Stimulated activated naive CD8-positive, alpha-beta T cell treated with anti-CD3 and anti-CD28 coated beads, Interleukin-15, amount 100 ng/mL, for 72 hours (primary cell): ENCODE data around the gene SDF2.
"Not testable (repeated sequence)": the region's sequence is repeated elsewhere in the genome, so short reads cannot be mapped to it uniquely, and the experiment has no call there.

ENCODE experiments used
- ATAC-seq: fragments of 150-1000 bp; cut with Tn5 transposase; 2 replicates; pipeline ENCODE4 v1.10.0; 2021; ENCODE audit warnings: mild to moderate bottlenecking, moderate library complexity
- DNase-seq, 2 donors: peaks; one replicate each; pipeline ENCODE4 v3.0.0; 2021 to 2022
- H3K27ac Mint-ChIP-seq, 2 donors: one replicate each; pipeline ENCODE4 v1.8.0; 2022; ENCODE audit warnings: mild to moderate bottlenecking in 2 of 2, mixed read lengths in 2 of 2, moderate library complexity in 2 of 2
- H3K27me3 Mint-ChIP-seq: one replicate; pipeline ENCODE4 v1.8.0; 2022; ENCODE audit warnings: mixed read lengths
- H3K4me1 Mint-ChIP-seq: one replicate; pipeline ENCODE4 v1.8.0; 2022; ENCODE audit warnings: mild to moderate bottlenecking, mixed read lengths
- H3K4me3 Mint-ChIP-seq, 2 donors: one replicate each; pipeline ENCODE4 v1.8.0; 2022; ENCODE audit warnings: mild to moderate bottlenecking in 2 of 2, mixed read lengths in 2 of 2, moderate library complexity in 1 of 2
- H3K9me3 Mint-ChIP-seq, 2 donors: one replicate each; pipeline ENCODE4 v1.8.0; 2022; ENCODE audit warnings: mixed read lengths in 2 of 2

SDF2 gene

GRCh38 chr17:28620010-28620409 lies 41.7 kb downstream of the SDF2 start:
- Mint-ChIP-seq H3K4me3 (no peak overlapping the region), H3K4me1 (no peaks in the 10 kb centered on the region), H3K27me3 (no peaks in the 10 kb centered on the region), H3K27ac (peak overlapping the region in 1 of 2 donors; percentile 8), H3K9me3 (no peaks in the 10 kb centered on the region)
- no peak for DNase-seq
- no peak for ATAC-seq

- Mint-ChIP-seq H3K27ac (no peak overlapping the region), H3K27me3 (no peaks in the 10 kb centered on the region), H3K4me1 (no peaks in the 10 kb centered on the region), H3K4me3 (no peak overlapping the region), H3K9me3 (no peaks in the 10 kb centered on the region)
- DNase-seq (no peak), ATAC-seq (no peak)
Observed at GRCh38 chr17:28618464-28618863, 43.2 kb downstream of the SDF2 start.

GRCh38 chr17:28616281-28616680 lies 45.4 kb downstream of the SDF2 start:
- no peaks in the 10 kb centered on the region for H3K9me3 Mint-ChIP-seq
- H3K27ac Mint-ChIP-seq: no peak overlapping the region

GRCh38 chr17:28615260-28615940 lies 46.3 kb downstream of the SDF2 start:
- Mint-ChIP-seq H3K4me3 (no peak overlapping the region), H3K4me1 (no peaks in the 10 kb centered on the region), H3K27ac (no peak overlapping the region), H3K27me3 (no peaks in the 10 kb centered on the region), H3K9me3 (no peaks in the 10 kb centered on the region)
- DNase-seq (no peak), ATAC-seq (no peak)

More at GRCh38 chr17:28616281-28616680, 45.4 kb downstream of the SDF2 start:
- no peak overlapping the region for H3K4me3 Mint-ChIP-seq
- no peaks in the 10 kb centered on the region for H3K4me1 Mint-ChIP-seq
- H3K27me3 Mint-ChIP-seq: no peaks in the 10 kb centered on the region
- no peak for DNase-seq
- ATAC-seq: no peak

GRCh38 chr17:28613931-28614381 lies 47.8 kb downstream of the SDF2 start, which contains the start of gene RSKR:
TSS of gene RSKR (minus strand) at chr17:28614185. CDS start at chr17:28614161, 24 bp downstream.
- no peak within 1 kb of the TSS for H3K4me3 Mint-ChIP-seq
- no peak for ATAC-seq
- no peaks in the 10 kb centered on the region for H3K27me3 Mint-ChIP-seq

GRCh38 chr17:28612936-28613872 lies 48.5 kb downstream of the SDF2 start:
- H3K4me3 Mint-ChIP-seq: no peak overlapping the region
- DNase-seq: peak; percentile 15 to 26
- no peaks in the 10 kb centered on the region for H3K9me3 Mint-ChIP-seq
- peak; percentile 74 for ATAC-seq
- H3K27me3 Mint-ChIP-seq: no peaks in the 10 kb centered on the region
- H3K4me1 Mint-ChIP-seq: no peaks in the 10 kb centered on the region
- peak overlapping the region in 1 of 2 donors; percentile 63 for H3K27ac Mint-ChIP-seq

More at GRCh38 chr17:28613931-28614381, 47.8 kb downstream of the SDF2 start, which contains the start of gene RSKR:
- H3K4me1 Mint-ChIP-seq: no peaks in the 10 kb centered on the region
- no peaks in the 10 kb centered on the region for H3K9me3 Mint-ChIP-seq
- H3K27ac Mint-ChIP-seq: peak within 1 kb of the TSS in 1 of 2 donors; percentile 71
- no peak for DNase-seq

- no peak for DNase-seq
Observed at GRCh38 chr17:28612531-28612930, 49.2 kb downstream of the SDF2 start.

GRCh38 chr17:28610376-28610775 lies 51.3 kb downstream of the SDF2 start:
- Mint-ChIP-seq H3K4me3 (no peak overlapping the region), H3K9me3 (no peaks in the 10 kb centered on the region), H3K27ac (no peak overlapping the region), H3K27me3 (no peaks in the 10 kb centered on the region), H3K4me1 (no peaks in the 10 kb centered on the region)
- ATAC-seq (no peak), DNase-seq (no peak)

More at GRCh38 chr17:28612531-28612930, 49.2 kb downstream of the SDF2 start:
- H3K27me3 Mint-ChIP-seq: no peaks in the 10 kb centered on the region
- H3K4me3 Mint-ChIP-seq: no peak overlapping the region
- H3K27ac Mint-ChIP-seq: peak overlapping the region in 1 of 2 donors; percentile 27
- ATAC-seq: no peak
- no peaks in the 10 kb centered on the region for H3K9me3 Mint-ChIP-seq
- no peaks in the 10 kb centered on the region for H3K4me1 Mint-ChIP-seq

GRCh38 chr17:28604031-28604430 lies 57.7 kb downstream of the SDF2 start:
- H3K9me3 Mint-ChIP-seq, DNase-seq: not testable (repeated sequence)

GRCh38 chr17:28599311-28600184 lies 62.2 kb downstream of the SDF2 start:
- H3K27ac Mint-ChIP-seq: peak overlapping the region; percentile 98
- DNase-seq: peak; percentile 73 to 77
- H3K27me3 Mint-ChIP-seq: no peaks in the 10 kb centered on the region
- H3K9me3 Mint-ChIP-seq: no peaks in the 10 kb centered on the region
- peaks cover 24% of the 10 kb centered on the region for H3K4me1 Mint-ChIP-seq
- peak overlapping the region; percentile 95 to 99 for H3K4me3 Mint-ChIP-seq
- peak; percentile 85 for ATAC-seq

More at GRCh38 chr17:28604031-28604430, 57.7 kb downstream of the SDF2 start:
- H3K4me3 Mint-ChIP-seq, H3K27ac Mint-ChIP-seq, ATAC-seq, H3K27me3 Mint-ChIP-seq: not testable (repeated sequence)
- peaks cover 11% of the 10 kb centered on the region for H3K4me1 Mint-ChIP-seq

GRCh38 chr17:28598799-28599310 lies 62.9 kb downstream of the SDF2 start, which contains the start of gene SPAG5:
TSS of gene SPAG5 (minus strand) at chr17:28599025. CDS start at chr17:28598946, 79 bp downstream.
- DNase-seq: peak; percentile 97 to 98
- H3K27ac Mint-ChIP-seq: peak within 1 kb of the TSS; percentile 98
- H3K4me3 Mint-ChIP-seq: peak within 1 kb of the TSS; percentile 95 to 99
- no peaks in the 10 kb centered on the region for H3K27me3 Mint-ChIP-seq
- peak; percentile 95 for ATAC-seq
- peaks cover 24% of the 10 kb centered on the region for H3K4me1 Mint-ChIP-seq
- no peaks in the 10 kb centered on the region for H3K9me3 Mint-ChIP-seq

- Mint-ChIP-seq H3K9me3 (no peaks in the 10 kb centered on the region), H3K27ac (peak overlapping the region; percentile 98), H3K4me1 (peaks cover 24% of the 10 kb centered on the region), H3K27me3 (no peaks in the 10 kb centered on the region), H3K4me3 (peak overlapping the region; percentile 95 to 99)
- ATAC-seq (peak; percentile 2), DNase-seq (no peak)
Observed at GRCh38 chr17:28598389-28598788, 63.3 kb downstream of the SDF2 start.
